ENCODE results near the gene ZSWIM6.
A peak's percentile ranks its signal among the peaks of the same experiment; 100 is the strongest.

Gene ZSWIM6

GRCh38 chr5:61496446-61496845 is 164.4 kb downstream of the ZSWIM6 start:
- no peak for DNase-seq

- DNase-seq = no peak
These were observed 164.8 kb downstream of the ZSWIM6 start for GRCh38 chr5:61496860-61497259.

GRCh38 chr5:61498121-61498520 is 166.1 kb downstream of the ZSWIM6 start:
- DNase-seq = no peak

- no peak for DNase-seq
These were observed 169.9 kb downstream of the ZSWIM6 start for GRCh38 chr5:61501971-61502370.

- no peak for DNase-seq
These were observed 172.2 kb downstream of the ZSWIM6 start for GRCh38 chr5:61504143-61504770.

- no peak for DNase-seq
These were observed 173.2 kb downstream of the ZSWIM6 start for GRCh38 chr5:61505281-61505680.

- DNase-seq = peak; percentile 12
These were observed 175.2 kb downstream of the ZSWIM6 start for GRCh38 chr5:61507232-61507631.

GRCh38 chr5:61516946-61517345 is 184.9 kb downstream of the ZSWIM6 start:
- DNase-seq = no peak

GRCh38 chr5:61519728-61520277 is 187.7 kb downstream of the ZSWIM6 start:
- no peak for DNase-seq

GRCh38 chr5:61523073-61523472 is 191.0 kb downstream of the ZSWIM6 start:
- no peak for DNase-seq

- no peak for DNase-seq
These were observed 191.9 kb downstream of the ZSWIM6 start for GRCh38 chr5:61523997-61524396.

- peak; percentile 18 for DNase-seq
These were observed 193.6 kb downstream of the ZSWIM6 start for GRCh38 chr5:61525512-61526206.

- no peak for DNase-seq
These were observed 194.1 kb downstream of the ZSWIM6 start for GRCh38 chr5:61526207-61526519.

- DNase-seq = no peak
These were observed 200.9 kb downstream of the ZSWIM6 start for GRCh38 chr5:61532983-61533382.

GRCh38 chr5:61534481-61535267 is 202.6 kb downstream of the ZSWIM6 start:
- no peak for DNase-seq

- no peak for DNase-seq
These were observed 203.8 kb downstream of the ZSWIM6 start for GRCh38 chr5:61535828-61536227.

GRCh38 chr5:61536922-61537321 is 204.9 kb downstream of the ZSWIM6 start:
- no peak for DNase-seq

- DNase-seq = no peak
These were observed 206.9 kb downstream of the ZSWIM6 start for GRCh38 chr5:61538722-61539501.

GRCh38 chr5:61549530-61549929 is 217.5 kb downstream of the ZSWIM6 start:
- no peak for DNase-seq

GRCh38 chr5:61551637-61552313 is 219.7 kb downstream of the ZSWIM6 start:
- no peak for DNase-seq

- no peak for DNase-seq
These were observed 227.1 kb downstream of the ZSWIM6 start for GRCh38 chr5:61559146-61559545.

- no peak for DNase-seq
These were observed 227.7 kb downstream of the ZSWIM6 start for GRCh38 chr5:61559722-61560121.

All from DMS53 (cell line).